Measurements from ENCODE around the gene RAP2A.

The RAP2A gene

DNA sequence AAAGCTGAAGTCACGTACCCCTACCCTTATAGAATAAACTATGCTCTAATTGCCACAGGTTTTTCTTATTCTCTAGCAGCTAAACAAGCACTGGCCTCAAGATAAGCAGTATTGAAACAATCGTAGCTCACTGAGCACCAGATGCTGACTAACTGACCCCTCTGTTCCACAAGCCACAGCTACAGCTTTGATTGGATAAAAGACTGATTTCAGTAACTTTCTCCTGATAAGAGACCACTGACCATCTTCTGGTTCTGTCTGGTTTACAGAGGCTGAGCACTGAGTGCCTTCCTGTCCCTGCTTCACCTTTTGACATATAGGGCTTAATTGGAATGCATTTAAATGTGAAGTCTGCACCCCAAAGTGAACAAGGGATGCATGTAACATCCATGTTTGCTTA is 8.4 kb upstream of the RAP2A start:
- Histone ChIP-seq H3K9me3 (replicated peaks; ENCODE audit: insufficient read depth, low read length) (no peaks in the 10 kb centered on the region), H3K27me3 (replicated peaks; ENCODE audit: insufficient read depth, low read length) (no peaks in the 10 kb centered on the region), H2AFZ (ENCODE audit: low read length) (no peak overlapping the region), H3K9ac (ENCODE audit: low read length) (no peak overlapping the region), H3K4me1 (ENCODE audit: low read length) (peaks cover 7% of the 10 kb centered on the region), H3K9me2 (replicated peaks; ENCODE audit: insufficient read depth, low read length) (no peaks in the 10 kb centered on the region), H3K36me3 (replicated peaks; ENCODE audit: insufficient read depth, low read length) (no peaks in the 10 kb centered on the region), H3K27ac (ENCODE audit: low read length) (no peak overlapping the region), H3K4me3 (ENCODE audit: low read length) (no peak overlapping the region), H3K79me2 (ENCODE audit: low read length) (no peaks in the 10 kb centered on the region), H4K20me1 (ENCODE audit: insufficient read depth, low read length) (no peaks in the 10 kb centered on the region), H3F3A (ENCODE audit: insufficient read depth, low read length) (no peaks in the 10 kb centered on the region), H3K4me2 (ENCODE audit: low read depth, low read length) (no peak overlapping the region)
- no peak for TF ChIP-seq EZH2phosphoT487 (IDR thresholded peaks at IDR 0.05; ENCODE audit: low read length)
- TF ChIP-seq, protein P1, sequence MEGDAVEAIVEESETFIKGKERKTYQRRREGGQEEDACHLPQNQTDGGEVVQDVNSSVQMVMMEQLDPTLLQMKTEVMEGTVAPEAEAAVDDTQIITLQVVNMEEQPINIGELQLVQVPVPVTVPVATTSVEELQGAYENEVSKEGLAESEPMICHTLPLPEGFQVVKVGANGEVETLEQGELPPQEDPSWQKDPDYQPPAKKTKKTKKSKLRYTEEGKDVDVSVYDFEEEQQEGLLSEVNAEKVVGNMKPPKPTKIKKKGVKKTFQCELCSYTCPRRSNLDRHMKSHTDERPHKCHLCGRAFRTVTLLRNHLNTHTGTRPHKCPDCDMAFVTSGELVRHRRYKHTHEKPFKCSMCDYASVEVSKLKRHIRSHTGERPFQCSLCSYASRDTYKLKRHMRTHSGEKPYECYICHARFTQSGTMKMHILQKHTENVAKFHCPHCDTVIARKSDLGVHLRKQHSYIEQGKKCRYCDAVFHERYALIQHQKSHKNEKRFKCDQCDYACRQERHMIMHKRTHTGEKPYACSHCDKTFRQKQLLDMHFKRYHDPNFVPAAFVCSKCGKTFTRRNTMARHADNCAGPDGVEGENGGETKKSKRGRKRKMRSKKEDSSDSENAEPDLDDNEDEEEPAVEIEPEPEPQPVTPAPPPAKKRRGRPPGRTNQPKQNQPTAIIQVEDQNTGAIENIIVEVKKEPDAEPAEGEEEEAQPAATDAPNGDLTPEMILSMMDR (IDR thresholded peaks at IDR 0.05; ENCODE audit: low read length), result no peak
- no peak for TF ChIP-seq EZH2 (optimal IDR thresholded peaks at IDR 0.05; ENCODE audit: low read depth, low read length)
- no peak for DNase-seq

DNA sequence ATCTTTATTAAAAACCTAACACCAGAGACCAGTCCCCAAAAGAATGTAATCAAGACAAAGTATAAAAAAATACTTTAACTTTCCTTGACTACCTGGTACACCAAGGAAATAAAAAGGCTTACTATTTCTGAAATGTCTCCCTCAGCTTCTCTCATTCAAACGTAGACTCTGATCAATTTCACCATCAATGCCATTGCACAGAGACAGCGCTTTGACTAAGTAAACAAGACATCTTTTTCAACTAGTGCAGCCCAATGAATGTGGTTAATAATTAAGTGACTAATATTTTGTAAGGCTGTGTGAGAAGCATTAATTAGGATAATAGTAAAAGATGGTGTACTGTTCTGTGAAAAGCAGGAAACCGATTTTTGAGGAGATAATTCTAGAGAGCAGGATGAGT is 7.3 kb upstream of the RAP2A start:
- no peak for DNase-seq
- H3K4me2 ChIP-seq (ENCODE audit: low read depth, low read length), result no peak overlapping the region
- TF ChIP-seq, protein P1 (IDR thresholded peaks at IDR 0.05; ENCODE audit: low read length), result no peak
- TF ChIP-seq EZH2phosphoT487 (IDR thresholded peaks at IDR 0.05; ENCODE audit: low read length) (no peak), EZH2 (optimal IDR thresholded peaks at IDR 0.05; ENCODE audit: low read depth, low read length) (no peak)

DNA sequence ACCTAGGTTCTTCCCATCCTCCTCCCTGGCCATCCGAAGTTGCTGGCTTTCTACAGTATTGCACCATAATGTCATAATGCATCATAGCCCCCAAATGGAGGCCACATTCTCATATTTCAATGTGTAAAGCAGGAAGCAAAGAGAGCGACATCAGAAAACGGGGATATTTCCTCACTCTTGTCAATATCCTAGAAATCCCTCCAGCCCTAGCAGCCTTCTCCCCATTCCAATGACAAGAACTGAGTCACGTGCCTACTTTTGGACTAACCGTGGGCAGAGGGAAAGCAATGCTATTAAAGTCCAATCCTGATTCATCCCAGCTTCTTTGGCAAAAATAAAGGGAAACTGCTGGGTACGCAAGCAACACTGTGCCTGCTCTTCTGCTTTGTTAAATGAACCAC is 4.3 kb upstream of the RAP2A start:
- Histone ChIP-seq H3K4me3 (ENCODE audit: low read length) (no peak overlapping the region), H2AFZ (ENCODE audit: low read length) (no peak overlapping the region), H3K27me3 (replicated peaks; ENCODE audit: insufficient read depth, low read length) (no peaks in the 10 kb centered on the region), H3F3A (ENCODE audit: insufficient read depth, low read length) (peaks cover 12% of the 10 kb centered on the region), H3K27ac (ENCODE audit: low read length) (no peak overlapping the region), H3K36me3 (replicated peaks; ENCODE audit: insufficient read depth, low read length) (no peaks in the 10 kb centered on the region), H3K4me2 (ENCODE audit: low read depth, low read length) (no peak overlapping the region), H3K9ac (ENCODE audit: low read length) (no peak overlapping the region), H3K4me1 (ENCODE audit: low read length) (0 out of 2 replicates have a peak, but pooled peaks cover 11% of the 10 kb centered on the region), H4K20me1 (ENCODE audit: insufficient read depth, low read length) (no peaks in the 10 kb centered on the region), H3K79me2 (ENCODE audit: low read length) (peaks cover 4% of the 10 kb centered on the region), H3K9me2 (replicated peaks; ENCODE audit: insufficient read depth, low read length) (no peaks in the 10 kb centered on the region), H3K9me3 (replicated peaks; ENCODE audit: insufficient read depth, low read length) (no peaks in the 10 kb centered on the region)
- no peak for DNase-seq
- TF ChIP-seq, protein P1 (IDR thresholded peaks at IDR 0.05; ENCODE audit: low read length), result no peak
- no peak for TF ChIP-seq EZH2phosphoT487 (IDR thresholded peaks at IDR 0.05; ENCODE audit: low read length)
- TF ChIP-seq EZH2 (optimal IDR thresholded peaks at IDR 0.05; ENCODE audit: low read depth, low read length), result no peak

More for the DNA sequence above, 7.3 kb upstream of the RAP2A start:
- Histone ChIP-seq H3K9ac (ENCODE audit: low read length) (no peak overlapping the region), H4K20me1 (ENCODE audit: insufficient read depth, low read length) (no peaks in the 10 kb centered on the region), H3K27me3 (replicated peaks; ENCODE audit: insufficient read depth, low read length) (no peaks in the 10 kb centered on the region), H3K9me2 (replicated peaks; ENCODE audit: insufficient read depth, low read length) (no peaks in the 10 kb centered on the region), H3F3A (ENCODE audit: insufficient read depth, low read length) (no peaks in the 10 kb centered on the region), H3K79me2 (ENCODE audit: low read length) (no peaks in the 10 kb centered on the region), H3K36me3 (replicated peaks; ENCODE audit: insufficient read depth, low read length) (no peaks in the 10 kb centered on the region), H3K4me1 (ENCODE audit: low read length) (peaks cover 14% of the 10 kb centered on the region), H3K4me3 (ENCODE audit: low read length) (no peak overlapping the region), H2AFZ (ENCODE audit: low read length) (no peak overlapping the region), H3K27ac (ENCODE audit: low read length) (no peak overlapping the region), H3K9me3 (replicated peaks; ENCODE audit: insufficient read depth, low read length) (no peaks in the 10 kb centered on the region)
